OCI-LY1 (cell line): ENCODE measurements around the gene ADGRV1.

Source experiments
- H2AFZ ChIP-seq: fragments of 200-600 bp; sonication (generic), shearing (Covaris generic); 2 replicates; pipeline ENCODE4 v1.6.0; 2014; ENCODE audit warnings: antibody characterized with exemption, mild to moderate bottlenecking, low read length
- H3F3A ChIP-seq: fragments of 200-600 bp; sonication (generic), shearing (Covaris generic); 2 replicates; pipeline ENCODE4 v1.6.0; 2014; ENCODE audit warnings: mild to moderate bottlenecking, antibody characterized with exemption, low read length, moderate library complexity; ENCODE audit not compliant: insufficient read depth
- H3K27ac ChIP-seq: fragments of 200-600 bp; sonication (generic); 2 replicates; pipeline ENCODE4 v1.5.1; 2014; ENCODE audit warnings: low read length, mixed run types, mild to moderate bottlenecking, low read depth; ENCODE audit not compliant: poor library complexity, severe bottlenecking
- H3K27me3 ChIP-seq: fragments of 200-600 bp; sonication (generic); 2 replicates; pipeline ENCODE4 v1.6.0; 2014; ENCODE audit warnings: antibody characterized with exemption, mild to moderate bottlenecking, low read length, moderate library complexity; ENCODE audit not compliant: insufficient read depth
- H3K36me3 ChIP-seq: fragments of 200-600 bp; sonication (generic); 2 replicates; pipeline ENCODE4 v1.6.1; 2014; ENCODE audit warnings: mild to moderate bottlenecking, antibody characterized with exemption, low read length, moderate library complexity, mixed read lengths; ENCODE audit not compliant: insufficient read depth
- H3K4me1 ChIP-seq: fragments of 200-600 bp; sonication (generic); 2 replicates; pipeline ENCODE4 v1.5.1; 2014; ENCODE audit warnings: mild to moderate bottlenecking, low read length, moderate library complexity; ENCODE audit not compliant: insufficient read depth, severe bottlenecking
- H3K4me2 ChIP-seq: fragments of 200-600 bp; sonication (generic), shearing (Covaris generic); 2 replicates; pipeline ENCODE4 v1.6.1; 2014; ENCODE audit warnings: low read length
- H3K4me3 ChIP-seq: fragments of 200-600 bp; sonication (generic); 2 replicates; pipeline ENCODE4 v1.5.1; 2014; ENCODE audit warnings: low read length, low read depth, mild to moderate bottlenecking, mixed read lengths; ENCODE audit not compliant: poor library complexity, severe bottlenecking
- H3K79me2 ChIP-seq: fragments of 200-600 bp; shearing (Covaris generic); 2 replicates; pipeline ENCODE4 v1.6.1; 2016; ENCODE audit warnings: mixed run types, low read length, mixed read lengths; ENCODE audit not compliant: insufficient read depth
- H3K9ac ChIP-seq: fragments of 200-600 bp; sonication (generic), shearing (Covaris generic); 2 replicates; pipeline ENCODE4 v1.6.1; 2014; ENCODE audit warnings: mild to moderate bottlenecking, low read length, mixed read lengths
- H3K9me2 ChIP-seq: fragments of 200-600 bp; sonication (generic), shearing (Covaris generic); 2 replicates; pipeline ENCODE4 v1.6.1; 2014; ENCODE audit warnings: low read depth, mild to moderate bottlenecking, low read length, mixed read lengths
- H3K9me3 ChIP-seq: fragments of 200-600 bp; shearing (Covaris generic); 2 replicates; pipeline ENCODE4 v1.6.1; 2014; ENCODE audit warnings: low read length, mixed read lengths
- H4K20me1 ChIP-seq: fragments of 200-600 bp; sonication (generic), shearing (Covaris generic); 2 replicates; pipeline ENCODE4 v1.6.0; 2016; ENCODE audit warnings: mild to moderate bottlenecking, low read length; ENCODE audit not compliant: insufficient read depth
- CTCF ChIP-seq: fragments of 200-600 bp; sonication (generic), shearing (Covaris generic); IDR thresholded peaks from 2 replicates; pipeline ENCODE4 v1.5.1; 2017; ENCODE audit warnings: mild to moderate bottlenecking, antibody characterized with exemption, low read length, moderate library complexity, mixed read lengths
- EZH2 ChIP-seq: fragments of 200-600 bp; sonication (generic), shearing (Covaris generic); IDR thresholded peaks from 2 replicates; pipeline ENCODE4 v1.8.0; 2017; ENCODE audit warnings: borderline replicate concordance, mixed run types, mild to moderate bottlenecking, antibody characterized with exemption, low read length, moderate library complexity, mixed read lengths

ADGRV1 gene

GRCh38 chr5:90626493-90626892, 67.9 kb downstream of the ADGRV1 start:
- H3K36me3 ChIP-seq: no peaks in the 10 kb centered on the region
- H2AFZ ChIP-seq: no peak overlapping the region
- no peaks in the 10 kb centered on the region for H3K9me2 ChIP-seq

GRCh38 chr5:90628492-90628891, 69.9 kb downstream of the ADGRV1 start:
- TF ChIP-seq CTCF (no peak), EZH2 (no peak)

More at GRCh38 chr5:90626493-90626892, 67.9 kb downstream of the ADGRV1 start:
- no peaks in the 10 kb centered on the region for H3K79me2 ChIP-seq
- H3K4me3 ChIP-seq: no peak overlapping the region
- TF ChIP-seq EZH2 (no peak), CTCF (no peak)
- H3K4me1 ChIP-seq: no peaks in the 10 kb centered on the region
- H3F3A ChIP-seq: no peaks in the 10 kb centered on the region
- no peaks in the 10 kb centered on the region for H4K20me1 ChIP-seq
- no peaks in the 10 kb centered on the region for H3K27me3 ChIP-seq
- H3K4me2 ChIP-seq: no peak overlapping the region
- H3K9me3 ChIP-seq: no peaks in the 10 kb centered on the region
- H3K9ac ChIP-seq: no peak overlapping the region
- H3K27ac ChIP-seq: no peak overlapping the region

GRCh38 chr5:90632791-90633190, 74.2 kb downstream of the ADGRV1 start:
- no peaks in the 10 kb centered on the region for H3F3A ChIP-seq
- TF ChIP-seq CTCF: no peak

More at GRCh38 chr5:90628492-90628891, 69.9 kb downstream of the ADGRV1 start:
- Histone ChIP-seq H3K9ac (no peak overlapping the region), H4K20me1 (no peaks in the 10 kb centered on the region), H3K27ac (no peak overlapping the region), H2AFZ (no peak overlapping the region), H3K9me2 (no peaks in the 10 kb centered on the region), H3K4me1 (no peaks in the 10 kb centered on the region), H3K27me3 (no peaks in the 10 kb centered on the region), H3K79me2 (no peaks in the 10 kb centered on the region), H3K36me3 (no peaks in the 10 kb centered on the region), H3F3A (no peaks in the 10 kb centered on the region), H3K4me2 (no peak overlapping the region), H3K9me3 (no peaks in the 10 kb centered on the region), H3K4me3 (no peak overlapping the region)

More at GRCh38 chr5:90632791-90633190, 74.2 kb downstream of the ADGRV1 start:
- H3K4me3 ChIP-seq: no peak overlapping the region
- H3K9me3 ChIP-seq: no peaks in the 10 kb centered on the region
- H2AFZ ChIP-seq: no peak overlapping the region
- H4K20me1 ChIP-seq: no peaks in the 10 kb centered on the region
- H3K36me3 ChIP-seq: no peaks in the 10 kb centered on the region
- H3K27ac ChIP-seq: no peak overlapping the region
- H3K79me2 ChIP-seq: no peaks in the 10 kb centered on the region
- no peaks in the 10 kb centered on the region for H3K4me1 ChIP-seq
- no peaks in the 10 kb centered on the region for H3K27me3 ChIP-seq
- no peak overlapping the region for H3K4me2 ChIP-seq
- no peak overlapping the region for H3K9ac ChIP-seq
- H3K9me2 ChIP-seq: no peaks in the 10 kb centered on the region
